NB4 (cell line): Measurements from ENCODE around the gene CUL5.

Experiments used
- CTCF ChIP-seq: IDR thresholded peaks from one replicate; pipeline ENCODE4 v1.5.1; 2012; ENCODE audit warnings: low read depth, low read length
- MAX ChIP-seq: IDR thresholded peaks from 2 replicates; pipeline ENCODE4 v1.6.1; 2011; ENCODE audit warnings: low read depth, low read length
- MYC ChIP-seq: IDR thresholded peaks from 2 replicates; pipeline ENCODE4 v1.6.1; 2011; ENCODE audit warnings: low read depth, low read length
- POLR2A ChIP-seq: IDR thresholded peaks from 2 replicates; pipeline ENCODE4 v1.6.1; 2011; ENCODE audit warnings: mild to moderate bottlenecking; ENCODE audit not compliant: insufficient read length; ENCODE audit errors: extremely low read depth

GRCh38 chr11:108137212-108137611, 128.5 kb downstream of the CUL5 start:
- TF ChIP-seq POLR2A (no peak), CTCF (no peak), MAX (no peak), MYC (no peak)
